Activated naive CD8-positive, alpha-beta T cell treated with anti-CD3 and anti-CD28 coated beads for 36 hours (primary cell): ENCODE measurements around the gene UNC5B. TPM values are rescaled to one million over a fixed set of nuclear protein-coding genes. Genes with fewer than 3 reads are reported as not detected.

ENCODE experiments used
- DNase-seq: peaks from one replicate; pipeline ENCODE4 v3.0.0; 2021
- H3K27ac Mint-ChIP-seq: one replicate; pipeline ENCODE4 v1.8.0; 2022; ENCODE audit warnings: mild to moderate bottlenecking, moderate library complexity, mixed read lengths
- H3K27me3 Mint-ChIP-seq: one replicate; pipeline ENCODE4 v1.8.0; 2022; ENCODE audit warnings: mild to moderate bottlenecking, mixed read lengths
- H3K36me3 Mint-ChIP-seq: one replicate; pipeline ENCODE4 v1.8.0; 2021; ENCODE audit warnings: mild to moderate bottlenecking, mixed read lengths
- H3K4me1 Mint-ChIP-seq: one replicate; pipeline ENCODE4 v1.8.0; 2021; ENCODE audit warnings: mixed read lengths
- H3K4me3 Mint-ChIP-seq: one replicate; pipeline ENCODE4 v1.8.0; 2022; ENCODE audit warnings: mild to moderate bottlenecking, moderate library complexity, mixed read lengths
- H3K9me3 Mint-ChIP-seq: one replicate; pipeline ENCODE4 v1.8.0; 2022; ENCODE audit warnings: mixed read lengths
- total RNA-seq, 2 experiments: library from RNA; stranded (reverse); gene quantifications; one replicate each; pipeline ENCODE4 v1.2.3, GENCODE V29; 2021

UNC5B gene
- total RNA-seq, 2 experiments from 2014 or later = 0.04 TPM; not detected in 1

- Mint-ChIP-seq H3K4me1 (no peaks in the 10 kb centered on the region), H3K9me3 (no peaks in the 10 kb centered on the region), H3K4me3 (no peak overlapping the region), H3K27ac (no peak overlapping the region), H3K27me3 (peaks cover under 1% of the 10 kb centered on the region), H3K36me3 (no peaks in the 10 kb centered on the region)
- DNase-seq = no peak
These were observed 26.3 kb downstream of the UNC5B start for GRCh38 chr10:71238626-71239025.

- Mint-ChIP-seq H3K4me3 (no peak overlapping the region), H3K4me1 (no peaks in the 10 kb centered on the region), H3K27me3 (peaks cover 5% of the 10 kb centered on the region), H3K27ac (no peak overlapping the region), H3K9me3 (no peaks in the 10 kb centered on the region), H3K36me3 (no peaks in the 10 kb centered on the region)
- no peak for DNase-seq
These were observed 27.0 kb downstream of the UNC5B start for GRCh38 chr10:71239131-71239915.

DNA sequence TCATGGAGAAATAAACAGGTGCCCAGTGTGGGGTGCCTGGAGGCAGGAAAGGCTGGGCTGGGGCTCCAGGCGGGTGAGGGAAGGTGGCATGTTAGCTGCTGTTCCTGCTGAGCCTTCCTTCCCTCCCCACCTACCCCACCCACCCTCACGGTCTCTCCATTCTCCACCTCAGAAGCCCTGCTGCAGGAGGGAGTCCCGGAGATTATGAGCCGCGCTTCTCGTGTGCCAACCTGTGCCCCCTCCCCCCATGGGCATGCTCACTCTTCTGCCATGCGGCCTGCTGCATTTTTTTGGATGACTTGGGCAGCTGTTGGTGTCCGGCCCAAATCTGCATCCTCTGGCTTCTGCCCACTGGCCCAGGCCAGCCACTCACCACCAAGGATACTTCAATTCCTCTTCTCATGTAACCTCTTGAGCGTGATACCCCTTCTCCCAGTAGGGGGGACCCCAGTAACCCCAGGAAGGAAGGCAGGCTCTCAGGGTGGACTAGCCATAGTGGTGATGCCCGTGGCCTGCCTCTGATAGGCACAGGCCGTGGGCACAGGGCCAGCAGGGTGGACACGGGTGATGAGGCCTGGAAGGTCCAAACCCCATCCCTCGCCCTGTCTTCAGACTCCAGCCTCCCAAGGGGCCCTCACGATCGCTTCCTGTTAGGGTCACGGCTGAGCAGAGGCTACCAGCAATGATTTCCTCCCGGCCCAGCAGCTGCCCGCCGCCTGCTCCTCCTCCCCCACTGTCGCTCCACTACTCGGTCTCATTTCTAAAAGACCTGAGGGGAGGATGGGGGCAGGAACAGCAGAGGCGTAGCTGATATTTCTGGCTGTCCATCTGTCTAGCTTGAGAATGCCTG is 27.8 kb downstream of the UNC5B start:
- Mint-ChIP-seq H3K27ac (no peak overlapping the region), H3K36me3 (no peaks in the 10 kb centered on the region), H3K4me1 (no peaks in the 10 kb centered on the region), H3K4me3 (no peak overlapping the region), H3K27me3 (peaks cover 13% of the 10 kb centered on the region), H3K9me3 (no peaks in the 10 kb centered on the region)
- no peak for DNase-seq

DNA sequence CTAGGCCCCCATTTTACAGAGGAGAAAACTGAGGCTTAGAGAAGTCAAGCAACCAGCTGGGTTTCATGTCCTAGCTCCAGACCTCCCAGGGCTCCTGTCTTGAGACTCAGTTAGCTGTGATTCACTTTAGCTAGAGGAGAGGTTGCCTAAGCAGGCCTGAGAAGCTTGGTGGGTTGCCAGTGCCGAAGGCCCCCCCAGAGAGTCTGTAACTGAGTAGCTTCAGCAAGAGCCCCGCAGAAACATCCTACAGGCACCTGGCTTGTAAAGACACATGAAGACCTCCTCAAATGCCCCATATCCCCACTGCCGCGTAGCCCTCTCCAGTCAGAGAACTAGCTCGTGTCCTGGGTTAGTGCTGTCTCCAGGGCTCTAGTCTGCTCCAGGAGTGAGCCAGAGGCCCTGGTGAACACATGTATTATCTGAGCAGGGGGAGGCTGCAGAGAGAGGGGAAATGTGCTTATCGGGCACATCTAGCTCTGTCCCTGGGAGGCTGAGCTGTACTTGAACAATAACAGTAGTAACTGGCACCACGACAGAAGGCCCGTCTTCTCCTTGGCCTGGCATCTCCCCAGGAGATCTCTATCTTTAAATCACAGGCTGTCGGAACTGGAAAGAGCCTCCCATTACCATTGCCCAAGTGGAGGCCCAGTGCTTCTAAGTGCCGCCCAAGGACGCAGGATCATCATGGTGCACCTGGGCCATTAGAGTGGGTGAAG is 28.9 kb downstream of the UNC5B start:
- Mint-ChIP-seq H3K9me3 (no peaks in the 10 kb centered on the region), H3K4me3 (no peak overlapping the region), H3K36me3 (no peaks in the 10 kb centered on the region), H3K27me3 (peaks cover 13% of the 10 kb centered on the region), H3K27ac (no peak overlapping the region), H3K4me1 (no peaks in the 10 kb centered on the region)
- DNase-seq = no peak

GRCh38 chr10:71241830-71242621 is 29.7 kb downstream of the UNC5B start:
- Mint-ChIP-seq H3K4me1 (no peaks in the 10 kb centered on the region), H3K4me3 (no peak overlapping the region), H3K9me3 (no peaks in the 10 kb centered on the region), H3K36me3 (no peaks in the 10 kb centered on the region), H3K27ac (no peak overlapping the region), H3K27me3 (peaks cover 13% of the 10 kb centered on the region)
- DNase-seq = no peak

DNA sequence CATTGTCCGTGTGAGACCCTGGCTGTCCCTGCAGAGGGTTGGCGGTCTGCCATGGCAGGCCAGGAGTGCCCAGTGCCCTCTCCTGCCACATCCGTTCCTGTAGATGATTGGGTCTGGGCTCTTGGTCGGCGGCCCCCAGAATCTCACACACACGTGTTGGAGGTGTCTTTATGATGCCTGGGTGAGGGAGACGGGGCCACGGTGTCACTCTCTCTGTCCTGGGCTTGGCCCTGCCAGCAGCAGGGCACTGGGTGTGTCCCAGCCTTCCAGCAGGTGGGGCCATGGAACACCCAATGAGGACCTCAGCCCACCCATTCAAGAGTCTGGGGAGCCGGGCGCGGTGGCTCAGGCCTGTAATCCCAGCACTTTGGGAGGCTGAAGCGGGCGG is 30.2 kb downstream of the UNC5B start:
- H3K36me3 Mint-ChIP-seq = no peaks in the 10 kb centered on the region
- no peak overlapping the region for H3K4me3 Mint-ChIP-seq
- DNase-seq = no peak
- no peaks in the 10 kb centered on the region for H3K4me1 Mint-ChIP-seq
- H3K27me3 Mint-ChIP-seq = peaks cover 13% of the 10 kb centered on the region
- H3K27ac Mint-ChIP-seq = no peak overlapping the region
- H3K9me3 Mint-ChIP-seq = no peaks in the 10 kb centered on the region

DNA sequence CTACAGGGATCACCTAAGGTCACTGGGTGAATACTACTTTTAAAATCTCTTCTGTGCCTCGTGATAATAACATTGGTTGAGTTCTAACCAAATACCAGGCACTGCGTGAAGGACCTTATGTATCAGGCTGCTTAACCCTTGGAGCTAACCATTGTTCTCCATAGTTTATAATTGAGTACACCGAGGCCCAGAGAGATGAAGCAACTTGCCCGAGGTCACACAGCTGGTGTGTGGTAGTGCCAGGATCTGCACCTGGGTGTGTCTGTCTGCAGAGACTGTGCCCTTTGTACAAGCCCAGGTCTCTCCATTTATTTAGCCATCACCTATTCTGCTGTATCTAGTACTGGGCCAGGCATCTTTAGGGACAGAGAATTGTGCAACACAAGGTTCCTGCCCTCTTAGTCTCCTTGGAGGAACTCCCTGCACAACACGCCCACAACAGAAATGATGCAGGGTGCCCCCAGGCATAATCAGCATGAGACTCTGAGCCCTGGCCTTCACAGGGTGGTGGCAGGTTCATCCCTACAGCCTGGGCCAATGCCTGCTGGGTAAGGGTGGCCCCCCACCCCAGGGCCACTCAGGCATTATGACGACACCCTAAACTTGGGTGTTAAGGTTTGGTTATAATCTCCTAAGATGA is 31.5 kb downstream of the UNC5B start:
- H3K27ac Mint-ChIP-seq = no peak overlapping the region
- H3K4me1 Mint-ChIP-seq = no peaks in the 10 kb centered on the region

GRCh38 chr10:71244431-71245419 is 32.4 kb downstream of the UNC5B start:
- Mint-ChIP-seq H3K27ac (no peak overlapping the region), H3K4me1 (no peaks in the 10 kb centered on the region), H3K27me3 (peaks cover 13% of the 10 kb centered on the region), H3K9me3 (no peaks in the 10 kb centered on the region), H3K36me3 (no peaks in the 10 kb centered on the region), H3K4me3 (no peak overlapping the region)
- no peak for DNase-seq

More for the DNA sequence above, 31.5 kb downstream of the UNC5B start:
- H3K27me3 Mint-ChIP-seq = peaks cover 13% of the 10 kb centered on the region
- H3K4me3 Mint-ChIP-seq = no peak overlapping the region
- no peaks in the 10 kb centered on the region for H3K9me3 Mint-ChIP-seq
- DNase-seq = no peak
- H3K36me3 Mint-ChIP-seq = no peaks in the 10 kb centered on the region

DNA sequence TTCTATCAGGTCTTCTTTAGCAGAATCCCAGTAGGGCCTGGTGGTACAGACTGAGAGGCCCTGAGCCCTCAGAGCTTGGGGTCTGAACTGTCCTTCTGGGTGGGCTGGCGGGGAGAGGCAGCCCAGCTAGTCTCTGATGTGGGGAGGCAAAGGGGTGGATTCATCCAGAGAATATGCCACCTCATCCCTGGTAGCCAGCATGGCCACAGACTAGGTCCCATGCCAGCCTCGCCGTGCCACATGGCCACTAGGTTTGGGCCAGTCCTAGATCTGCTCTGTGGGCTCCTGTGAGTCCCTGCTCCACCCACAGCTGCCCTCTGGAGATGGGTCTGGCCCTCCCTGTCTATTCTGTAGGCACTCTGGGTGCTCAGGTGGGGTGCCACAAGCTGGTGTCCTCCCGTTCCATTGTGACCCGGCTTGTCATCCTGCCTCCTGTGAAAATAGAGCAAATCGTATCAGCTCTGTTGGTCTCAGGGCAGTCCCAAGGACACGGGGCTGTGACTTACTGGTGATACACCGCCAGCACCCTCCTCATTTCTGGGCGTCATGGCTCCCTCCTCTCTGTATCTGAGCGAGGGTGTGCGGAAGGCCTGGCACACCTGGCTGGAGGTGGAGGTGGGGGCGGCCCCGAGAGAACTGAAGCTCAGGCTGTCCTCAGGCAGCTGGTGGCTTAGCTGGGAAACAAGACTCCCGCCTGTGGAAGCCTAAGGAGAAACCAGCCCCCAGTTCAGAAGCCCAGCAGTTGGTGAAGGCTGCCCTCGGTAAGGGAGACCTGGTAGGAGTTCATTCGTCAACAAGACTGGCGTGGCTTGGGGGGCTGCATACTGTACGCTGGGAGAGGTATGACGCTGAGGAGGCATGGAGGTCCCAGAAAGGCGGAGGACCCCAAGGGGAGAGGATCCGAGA is 33.3 kb downstream of the UNC5B start:
- Mint-ChIP-seq H3K27me3 (peaks cover 13% of the 10 kb centered on the region), H3K4me1 (no peaks in the 10 kb centered on the region), H3K9me3 (no peaks in the 10 kb centered on the region), H3K4me3 (no peak overlapping the region), H3K27ac (no peak overlapping the region), H3K36me3 (no peaks in the 10 kb centered on the region)
- no peak for DNase-seq

GRCh38 chr10:71246591-71247413 is 34.4 kb downstream of the UNC5B start:
- Mint-ChIP-seq H3K27ac (no peak overlapping the region), H3K27me3 (peaks cover 13% of the 10 kb centered on the region), H3K9me3 (no peaks in the 10 kb centered on the region), H3K4me3 (no peak overlapping the region), H3K4me1 (no peaks in the 10 kb centered on the region), H3K36me3 (no peaks in the 10 kb centered on the region)
- DNase-seq = no peak

DNA sequence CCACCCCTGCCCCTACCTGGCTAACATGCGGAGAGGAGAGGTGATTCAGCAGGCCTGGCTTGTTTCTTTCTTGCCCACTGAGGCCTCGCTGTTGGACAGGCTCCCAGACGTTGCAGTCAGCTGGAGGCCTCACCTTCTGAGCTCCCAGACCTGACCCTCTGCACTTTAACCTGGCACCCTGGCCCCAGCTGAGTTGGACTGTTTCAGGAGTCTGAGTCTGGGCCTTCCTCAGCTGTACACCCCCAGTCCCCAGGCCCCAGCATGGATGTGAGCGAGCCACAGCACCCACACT is 35.0 kb downstream of the UNC5B start:
- Mint-ChIP-seq H3K4me3 (no peak overlapping the region), H3K4me1 (no peaks in the 10 kb centered on the region), H3K9me3 (no peaks in the 10 kb centered on the region), H3K36me3 (no peaks in the 10 kb centered on the region), H3K27me3 (peaks cover 13% of the 10 kb centered on the region), H3K27ac (no peak overlapping the region)
- no peak for DNase-seq

DNA sequence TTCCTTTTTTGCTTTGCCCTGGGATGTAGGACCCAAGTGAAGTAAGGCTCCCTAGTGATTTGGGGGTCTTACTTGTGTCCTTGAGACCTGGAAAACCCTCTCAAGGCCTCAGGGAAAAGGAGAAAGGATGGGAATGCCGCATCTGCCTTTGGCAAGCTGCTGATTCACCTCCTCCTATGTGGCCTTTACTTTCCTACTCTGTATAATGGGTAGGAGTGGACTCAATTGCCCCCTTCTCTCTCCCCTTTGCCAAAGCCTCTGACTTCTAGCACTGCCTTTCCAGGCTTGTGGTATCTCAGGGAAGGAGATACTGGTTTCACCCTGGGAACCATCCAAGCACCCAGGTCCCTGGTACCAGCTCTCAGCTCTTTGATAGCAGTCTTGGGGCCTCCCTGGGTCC is 35.4 kb downstream of the UNC5B start:
- H3K4me1 Mint-ChIP-seq = no peaks in the 10 kb centered on the region
- no peaks in the 10 kb centered on the region for H3K9me3 Mint-ChIP-seq
- H3K36me3 Mint-ChIP-seq = no peaks in the 10 kb centered on the region
- no peak overlapping the region for H3K4me3 Mint-ChIP-seq
- DNase-seq = no peak
- peaks cover 13% of the 10 kb centered on the region for H3K27me3 Mint-ChIP-seq
- H3K27ac Mint-ChIP-seq = no peak overlapping the region
